ENCODE measurements around the gene KLHL22. TPM values are rescaled to one million over a fixed set of nuclear protein-coding genes. Genes with fewer than 3 reads are reported as not detected.

The KLHL22 gene
- total and polyA plus RNA-seq, 2 of the 13 experiments (the other 11 are each of a cell fraction or from before 2014, with no cell fraction given), result 10.9 to 14.8 TPM

DNA sequence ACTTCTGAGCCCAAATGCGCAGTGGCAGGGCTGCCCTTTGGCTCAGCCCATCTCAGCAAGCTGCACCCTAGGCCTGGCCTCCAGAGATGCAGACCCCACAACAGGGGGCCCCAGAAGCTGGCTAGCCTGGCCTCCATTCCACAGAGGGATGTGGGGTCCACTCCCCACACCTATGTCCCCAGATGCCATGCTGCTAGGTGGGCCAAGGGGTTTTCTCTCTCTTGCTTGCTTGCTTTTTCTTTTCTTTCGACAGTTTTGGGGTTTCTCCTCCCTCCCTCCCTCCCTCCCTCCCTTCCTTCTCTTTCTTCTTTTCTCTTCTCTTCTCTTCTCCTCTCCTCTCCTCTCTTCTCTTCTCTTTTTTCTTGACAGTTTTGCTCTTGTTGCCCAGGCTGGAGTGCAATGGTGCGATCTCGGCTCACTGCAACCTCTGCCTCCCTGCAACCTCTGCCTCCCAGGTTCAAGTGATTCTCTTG, 67.6 kb downstream of the KLHL22 start (continued):
- TF ChIP-seq ZHX1 (CRISPR knock-in tag; IDR thresholded peaks at IDR 0.05; ENCODE audit: low read depth), result no peak

- H3K79me2 ChIP-seq (ENCODE audit: insufficient read depth, low read length), result no peaks in the 10 kb centered on the region
- peaks cover 9 to 13% of the 10 kb centered on the region in 2 experiments; a peak in 4 of 5 replicates for H3K36me3 ChIP-seq (replicated peaks in 1 of 2; ENCODE audit: control insufficient read depth in 1 of 2, insufficient read depth in 2 of 2, low read length in 2 of 2)
- H3K9me3 ChIP-seq (ENCODE audit: low read length), result no peaks in the 10 kb centered on the region
- H3K9ac ChIP-seq (ENCODE audit: insufficient read depth, low read depth, low read length), result no peak overlapping the region
- no peak overlapping the region for H3K4me2 ChIP-seq (ENCODE audit: low read depth, low read length)
- DNase-seq (ENCODE audit: low spot score), result no peak
- no peak overlapping the region for H3K4me3 ChIP-seq (replicated peaks in 1 of 3; ENCODE audit: insufficient read depth in 1 of 3, low read depth in 2 of 3, low read length in 3 of 3)
- intact Hi-C loops (cut with micrococcal nuclease; ENCODE audit: unreplicated experiment), result loop anchor here (10.0 kb wide), 1 partner anchor 67 kb away; the partner anchor contains the start of gene KLHL22
- no peaks in the 10 kb centered on the region for H4K20me1 ChIP-seq (ENCODE audit: insufficient read depth, low read length)
- POLR2A ChIA-PET, result no interaction called here
- no peak for FAIRE-seq
- BruUV-seq (replicated peaks), result no TSS peak
- ATAC-seq, result no peak
- in situ Hi-C loops (cut with HindIII; ENCODE audit: extremely low pct_ligation_motif_present, low pct_unique_long_range_greater_than_20kb), result no loop called here
- H3K27ac ChIP-seq (ENCODE audit: extremely low read length, insufficient read depth, low read length), result no peak overlapping the region
- TF ChIP-seq RARA (CRISPR knock-in tag; IDR thresholded peaks at IDR 0.05), result no peak
- 95% methylated on average over 8 of the region's 8 CpGs for WGBS (ENCODE audit: low lambda C conversion rate)
- H3K27me3 ChIP-seq (ENCODE audit: control insufficient read depth in 1 of 2, insufficient read depth in 2 of 2, low read length in 2 of 2), result no peaks in the 10 kb centered on the region
- peaks cover 16% of the 10 kb centered on the region for H3K4me1 ChIP-seq (ENCODE audit: insufficient read depth, low read length)
- no peak overlapping the region for H2AFZ ChIP-seq (ENCODE audit: low read length)
- CTCF ChIA-PET (ENCODE audit: low intra/inter-chr PET ratio, low total read pairs), result no interaction called here
Measured at GRCh38 chr22:20427104-20427944, 68.3 kb downstream of the KLHL22 start.

All from HepG2 (cell line).